Stimulated activated naive CD8-positive, alpha-beta T cell treated with anti-CD3 and anti-CD28 coated beads, Interleukin-15, Interleukin-2, amounts not matched to agents 100 U/mL and 50 U/mL, for 24 hours (primary cell): ENCODE results near the gene CCDC106.

ENCODE experiments used
- ATAC-seq: fragments of 150-1000 bp; cut with Tn5 transposase; one replicate; pipeline ENCODE4 v1.10.0; 2021
- DNase-seq: peaks from one replicate; pipeline ENCODE4 v3.0.0; 2021

CCDC106 gene

GRCh38 chr19:55670280-55671053, 22.5 kb downstream of the CCDC106 start:
- peak; percentile 22 for DNase-seq
- no peak for ATAC-seq

GRCh38 chr19:55671054-55671378, 23.0 kb downstream of the CCDC106 start:
- DNase-seq = no peak
- ATAC-seq = no peak

GRCh38 chr19:55672418-55672817, 24.4 kb downstream of the CCDC106 start:
- DNase-seq (no peak), ATAC-seq (no peak)

- ATAC-seq (no peak), DNase-seq (no peak)
These were observed 25.5 kb downstream of the CCDC106 start for GRCh38 chr19:55673465-55673864.

- ATAC-seq (no peak), DNase-seq (no peak)
These were observed 25.9 kb downstream of the CCDC106 start for GRCh38 chr19:55673889-55674288.

GRCh38 chr19:55674459-55674840, 26.4 kb downstream of the CCDC106 start:
- DNase-seq (no peak), ATAC-seq (no peak)

- ATAC-seq (peak; percentile 91), DNase-seq (peak; percentile 98)
These were observed 27.0 kb downstream of the CCDC106 start, which contains the start of gene EPN1 for GRCh38 chr19:55674841-55675660. Gene EPN1, plus strand, starts transcription at chr19:55675226. Its CDS starts 3,402 bp downstream, at chr19:55678628.

GRCh38 chr19:55675661-55676354, 27.8 kb downstream of the CCDC106 start:
- DNase-seq = no peak
- no peak for ATAC-seq

GRCh38 chr19:55676383-55676782, 28.4 kb downstream of the CCDC106 start:
- no peak for ATAC-seq
- DNase-seq = no peak

GRCh38 chr19:55676889-55677505, 29.0 kb downstream of the CCDC106 start:
- no peak for DNase-seq
- ATAC-seq = no peak

GRCh38 chr19:55677572-55678028, 29.6 kb downstream of the CCDC106 start:
- ATAC-seq (no peak), DNase-seq (no peak)

- peak; percentile 34 for DNase-seq
- ATAC-seq = no peak
These were observed 30.2 kb downstream of the CCDC106 start for GRCh38 chr19:55678121-55678671.

GRCh38 chr19:55679343-55680257, 31.6 kb downstream of the CCDC106 start:
- DNase-seq (no peak), ATAC-seq (no peak)

GRCh38 chr19:55680339-55681130, 32.5 kb downstream of the CCDC106 start:
- DNase-seq = no peak

GRCh38 chr19:55681131-55682092, 33.4 kb downstream of the CCDC106 start:
- DNase-seq = no peak
- ATAC-seq = no peak

More at GRCh38 chr19:55680339-55681130, 32.5 kb downstream of the CCDC106 start:
- ATAC-seq = no peak

- ATAC-seq = no peak
These were observed 35.6 kb downstream of the CCDC106 start for GRCh38 chr19:55683449-55684261.

GRCh38 chr19:55684946-55685681, 37.1 kb downstream of the CCDC106 start:
- ATAC-seq = no peak
- DNase-seq = no peak

More at GRCh38 chr19:55683449-55684261, 35.6 kb downstream of the CCDC106 start:
- no peak for DNase-seq
